Endothelial cell of umbilical vein (primary cell): ENCODE measurements around the gene SH3PXD2A.

ENCODE experiments used
- EZH2 ChIP-seq: IDR thresholded peaks from 2 replicates; pipeline ENCODE4 v1.6.1; 2012; ENCODE audit warnings: borderline replicate concordance, low read depth, mild to moderate bottlenecking, moderate library complexity, low read length, inconsistent platforms; ENCODE audit not compliant: severe bottlenecking
- JUN ChIP-seq: IDR thresholded peaks from 2 replicates; pipeline ENCODE4 v1.6.1; 2011; ENCODE audit warnings: borderline replicate concordance, low read depth; ENCODE audit not compliant: insufficient read length, insufficient read depth
- POLR2A ChIP-seq: IDR thresholded peaks from 2 replicates; pipeline ENCODE4 v1.6.1; 2012; ENCODE audit warnings: low read depth, mild to moderate bottlenecking, control low read depth, low read length
- POLR2AphosphoS5 ChIP-seq: IDR thresholded peaks from 2 replicates; pipeline ENCODE4 v1.6.1; 2012; ENCODE audit warnings: low read depth, mild to moderate bottlenecking, control low read depth, low read length, moderate library complexity; ENCODE audit not compliant: insufficient read depth
- TF ChIP-seq, protein P1 (sequence below), 2 donors: IDR thresholded peaks; 1 replicate in 1 of 2; 2 replicates in 1 of 2; pipeline ENCODE4 v1.5.1; 2011; ENCODE audit warnings: low read length in 2 of 2, mild to moderate bottlenecking in 2 of 2, moderate library complexity in 2 of 2, control low read depth in 1 of 2, inconsistent platforms in 1 of 2, low read depth in 1 of 2; ENCODE audit not compliant: insufficient read depth in 1 of 2; ENCODE audit errors: extremely low read depth in 1 of 2
- TF ChIP-seq, protein P2 (sequence below): IDR thresholded peaks from 2 replicates; pipeline ENCODE4 v1.6.1; 2011; ENCODE audit not compliant: insufficient read depth, insufficient read length

DNA sequence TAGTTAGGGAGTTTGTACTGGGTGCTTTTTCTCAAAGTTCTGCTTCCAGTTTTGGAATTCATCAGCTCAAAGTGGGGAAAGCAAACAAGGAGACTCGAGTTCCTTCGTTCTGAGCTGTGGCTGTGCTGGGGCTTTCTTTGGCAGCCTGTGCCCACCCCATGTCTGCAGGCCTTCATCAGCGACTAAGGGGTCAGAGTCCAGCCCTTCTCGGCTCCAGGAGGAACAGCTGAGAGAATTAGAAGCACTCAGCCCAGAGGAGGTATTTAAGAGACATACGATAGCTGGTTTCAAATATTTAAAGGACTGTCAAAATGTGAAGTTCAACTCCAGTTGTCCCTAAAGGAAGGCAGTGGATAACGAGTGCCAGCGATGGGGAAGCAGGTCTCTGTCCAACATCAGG lies 41.3 kb downstream of the SH3PXD2A start:
- TF ChIP-seq EZH2 (no peak), JUN (no peak), POLR2A (no peak), POLR2AphosphoS5 (no peak)
- TF ChIP-seq, protein P1, sequence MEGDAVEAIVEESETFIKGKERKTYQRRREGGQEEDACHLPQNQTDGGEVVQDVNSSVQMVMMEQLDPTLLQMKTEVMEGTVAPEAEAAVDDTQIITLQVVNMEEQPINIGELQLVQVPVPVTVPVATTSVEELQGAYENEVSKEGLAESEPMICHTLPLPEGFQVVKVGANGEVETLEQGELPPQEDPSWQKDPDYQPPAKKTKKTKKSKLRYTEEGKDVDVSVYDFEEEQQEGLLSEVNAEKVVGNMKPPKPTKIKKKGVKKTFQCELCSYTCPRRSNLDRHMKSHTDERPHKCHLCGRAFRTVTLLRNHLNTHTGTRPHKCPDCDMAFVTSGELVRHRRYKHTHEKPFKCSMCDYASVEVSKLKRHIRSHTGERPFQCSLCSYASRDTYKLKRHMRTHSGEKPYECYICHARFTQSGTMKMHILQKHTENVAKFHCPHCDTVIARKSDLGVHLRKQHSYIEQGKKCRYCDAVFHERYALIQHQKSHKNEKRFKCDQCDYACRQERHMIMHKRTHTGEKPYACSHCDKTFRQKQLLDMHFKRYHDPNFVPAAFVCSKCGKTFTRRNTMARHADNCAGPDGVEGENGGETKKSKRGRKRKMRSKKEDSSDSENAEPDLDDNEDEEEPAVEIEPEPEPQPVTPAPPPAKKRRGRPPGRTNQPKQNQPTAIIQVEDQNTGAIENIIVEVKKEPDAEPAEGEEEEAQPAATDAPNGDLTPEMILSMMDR (IDR thresholded peaks at IDR 0.05; ENCODE audit: extremely low read depth in 1 of 2, insufficient read depth in 1 of 2, low read depth in 1 of 2, low read length in 2 of 2), result no peak
- TF ChIP-seq, protein P2, sequence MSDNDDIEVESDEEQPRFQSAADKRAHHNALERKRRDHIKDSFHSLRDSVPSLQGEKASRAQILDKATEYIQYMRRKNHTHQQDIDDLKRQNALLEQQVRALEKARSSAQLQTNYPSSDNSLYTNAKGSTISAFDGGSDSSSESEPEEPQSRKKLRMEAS, result no peak
